ENCODE data around the gene HYCC2.

Gene HYCC2

DNA sequence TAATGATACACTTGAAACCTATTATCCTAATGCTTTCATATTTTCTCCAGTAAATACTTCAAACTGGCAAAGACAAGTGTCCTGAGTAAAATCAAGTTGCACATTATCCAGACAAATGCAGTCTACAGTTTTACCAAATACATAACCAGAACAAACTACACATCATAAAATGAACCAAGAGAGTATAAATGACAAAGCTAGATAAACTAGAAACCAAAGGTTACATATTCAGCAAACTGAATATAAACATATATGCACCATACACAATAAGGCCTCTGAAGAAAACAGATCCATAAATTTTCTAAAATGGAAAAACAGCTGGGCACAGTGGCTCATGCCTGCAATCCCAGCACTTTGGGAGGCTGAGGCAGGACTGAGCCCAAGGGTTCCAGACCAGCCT, 47.0 kb downstream of the HYCC2 start:
- DNase-seq, result no peak
- intact Hi-C loops (cut with DNase I), result no loop called here

DNA sequence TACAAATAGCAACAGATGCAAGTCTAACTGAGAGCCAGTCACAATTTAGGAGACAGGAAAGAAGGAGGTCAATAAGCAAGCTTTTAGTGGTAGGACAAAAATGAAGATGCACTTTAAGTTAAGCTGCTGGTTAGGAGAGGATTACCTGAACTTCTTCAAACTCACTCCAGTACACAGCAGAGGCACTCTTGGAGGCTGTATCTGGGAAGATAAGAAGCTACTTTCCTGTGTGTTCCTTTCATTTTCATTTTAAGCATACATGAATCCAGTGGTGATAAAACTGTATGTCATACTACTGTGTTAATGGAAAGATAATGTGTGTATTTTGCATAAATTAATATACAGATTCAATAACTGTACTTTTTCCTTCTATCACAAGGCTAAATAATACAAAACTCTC, 49.6 kb downstream of the HYCC2 start:
- DNase-seq, result no peak
- intact Hi-C loops (cut with DNase I), result no loop called here

All from head of caudate nucleus (tissue), 42 donors.